ENCODE results near the gene ROR1. TPM values are rescaled to one million over a fixed set of nuclear protein-coding genes. Genes with fewer than 3 reads are reported as not detected.

ROR1 gene
- total RNA-seq, 6 experiments from 2014 or later, result 0.04 to 0.58 (median 0.37) TPM

- TF ChIP-seq POLR2A (IDR thresholded peaks at IDR 0.05) (no peak), CTCF (IDR thresholded peaks at IDR 0.05) (no peak)
- DNase-seq (no peak), ATAC-seq (no peak)
- H3K9me3 ChIP-seq, result no peaks in the 10 kb centered on the region
- intact Hi-C loops (cut with DNase I), result no loop called here
- WGBS (ENCODE audit: insufficient coverage, low coverage, low lambda C conversion rate, missing lambda C conversion rate), result 41% methylated on average over 4 of the region's 8 CpGs
- no peaks in the 10 kb centered on the region for H3K27me3 ChIP-seq
- no peak overlapping the region for H3K4me3 ChIP-seq
- H3K36me3 ChIP-seq, result no peaks in the 10 kb centered on the region
- H3K4me1 ChIP-seq, result no peaks in the 10 kb centered on the region
- H3K27ac ChIP-seq, result no peak overlapping the region
Measured at GRCh38 chr1:64077281-64077940, 303.6 kb downstream of the ROR1 start.

- WGBS (ENCODE audit: insufficient coverage, low coverage, low lambda C conversion rate, missing lambda C conversion rate), result 80% methylated on average over 3 of the region's 3 CpGs
- Histone ChIP-seq H3K4me1 (no peaks in the 10 kb centered on the region), H3K27ac (no peak overlapping the region), H3K4me3 (no peak overlapping the region), H3K27me3 (no peaks in the 10 kb centered on the region), H3K36me3 (no peaks in the 10 kb centered on the region), H3K9me3 (no peaks in the 10 kb centered on the region)
- TF ChIP-seq CTCF (IDR thresholded peaks at IDR 0.05), result no peak
- TF ChIP-seq POLR2A (IDR thresholded peaks at IDR 0.05), result no peak
- DNase-seq (no peak), ATAC-seq (no peak)
- intact Hi-C loops (cut with DNase I), result no loop called here
Measured at GRCh38 chr1:64080941-64081562, 307.2 kb downstream of the ROR1 start.

- intact Hi-C loops (cut with DNase I), result no loop called here
- Histone ChIP-seq H3K27me3 (no peaks in the 10 kb centered on the region), H3K36me3 (no peaks in the 10 kb centered on the region), H3K9me3 (no peaks in the 10 kb centered on the region), H3K4me1 (no peaks in the 10 kb centered on the region), H3K4me3 (no peak overlapping the region), H3K27ac (no peak overlapping the region)
- WGBS (ENCODE audit: insufficient coverage, low coverage, low lambda C conversion rate, missing lambda C conversion rate), result 40% methylated on average over 1 of the region's 3 CpGs
- TF ChIP-seq CTCF (IDR thresholded peaks at IDR 0.05) (no peak), POLR2A (IDR thresholded peaks at IDR 0.05) (no peak)
- DNase-seq (no peak), ATAC-seq (no peak)
Measured at GRCh38 chr1:64082459-64082858, 308.6 kb downstream of the ROR1 start.

GRCh38 chr1:64084451-64084850 is 310.6 kb downstream of the ROR1 start:
- DNase-seq, result no peak
- no peaks in the 10 kb centered on the region for H3K4me1 ChIP-seq
- no peak overlapping the region for H3K4me3 ChIP-seq
- no peak for TF ChIP-seq POLR2A (IDR thresholded peaks at IDR 0.05)
- no peak for TF ChIP-seq CTCF (IDR thresholded peaks at IDR 0.05)
- H3K36me3 ChIP-seq, result no peaks in the 10 kb centered on the region
- intact Hi-C loops (cut with DNase I), result no loop called here
- H3K27me3 ChIP-seq, result no peaks in the 10 kb centered on the region
- no peaks in the 10 kb centered on the region for H3K9me3 ChIP-seq
- H3K27ac ChIP-seq, result no peak overlapping the region
- ATAC-seq, result no peak
- 69% methylated on average over 2 of the region's 2 CpGs for WGBS (ENCODE audit: insufficient coverage, low coverage, low lambda C conversion rate, missing lambda C conversion rate)

Data from right lobe of liver (tissue), 6 donors.